Measurements from ENCODE around the gene PRSS2. TPM values are rescaled to one million over a fixed set of nuclear protein-coding genes. Genes with fewer than 3 reads are reported as not detected.

PRSS2 gene
- total RNA-seq, 1 experiment from 2014 or later = not detected

DNA sequence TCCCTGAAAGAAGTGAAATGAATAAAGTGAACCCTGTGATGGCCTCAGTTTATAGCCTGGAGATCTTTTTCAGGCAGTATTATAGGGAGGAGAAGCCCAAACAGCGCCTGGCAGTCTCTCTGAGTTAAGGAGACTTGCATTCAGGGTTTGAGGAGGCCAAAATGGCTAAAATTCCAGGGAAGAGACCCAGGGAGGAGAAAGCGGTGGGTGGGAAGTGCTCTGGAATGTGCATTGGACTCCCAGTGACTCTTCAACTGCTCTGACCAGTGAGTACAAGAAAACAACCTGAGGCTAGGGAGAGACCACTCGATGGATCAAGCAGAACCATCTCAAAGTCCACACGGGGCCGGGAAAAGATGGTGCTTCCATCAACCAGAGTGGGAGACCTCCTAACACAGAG is 48.8 kb downstream of the PRSS2 start:
- no peak for DNase-seq (ENCODE audit: extremely low read depth, low read depth)

DNA sequence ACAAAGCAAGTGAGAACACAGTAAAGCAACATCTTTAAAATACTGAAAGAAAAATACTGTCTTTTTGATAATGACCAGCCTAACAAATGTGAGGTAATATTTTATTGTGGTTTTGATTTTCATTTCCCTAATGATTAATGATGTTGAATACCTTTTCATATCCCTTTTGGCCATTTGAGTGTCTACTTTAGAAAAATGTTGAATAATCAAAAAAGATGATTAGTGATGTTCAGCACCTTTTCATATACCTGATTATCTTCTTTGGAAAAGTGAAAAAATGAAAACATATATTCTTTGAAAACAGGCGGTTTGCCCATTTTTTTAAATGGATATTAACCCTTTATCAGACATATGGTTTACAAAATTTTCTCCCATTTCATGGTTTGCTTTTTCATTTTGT is 51.9 kb downstream of the PRSS2 start:
- DNase-seq (ENCODE audit: extremely low read depth, low read depth) = no peak

Small RNA genes within 50 kb of the gene (small RNA-seq; reads per million reads assigned to genes)
- gene TRBD1 (0 reads per million in 2 experiments), gene TRBJ1-1 (0 reads per million in 2 experiments), gene TRBJ1-2 (0 reads per million in 2 experiments), gene TRBJ1-3 (0 reads per million in 2 experiments), gene TRBJ1-4 (0 reads per million in 2 experiments), gene TRBJ1-5 (0 reads per million in 2 experiments), gene TRBJ1-6 (0 reads per million in 2 experiments), gene TRBJ2-1 (0 reads per million in 2 experiments), gene TRBJ2-2 (0 reads per million in 2 experiments), gene TRBJ2-2P (0 reads per million in 2 experiments), gene TRBJ2-3 (0 reads per million in 2 experiments), gene TRBJ2-4 (0 reads per million in 2 experiments), gene TRBJ2-5 (0 reads per million in 2 experiments), gene TRBJ2-6 (0 reads per million in 2 experiments), gene TRBJ2-7 (0 reads per million in 2 experiments)

Other genes starting within 250 kb of the PRSS2 start
- not detected in 2 replicates for gene PRSS1, start 21.5 kb upstream of the PRSS2 start, total RNA-seq (2014; rRNA removed; shearing (Covaris generic))
- gene EPHB6, start 84.1 kb downstream of the PRSS2 start, total RNA-seq (2014; rRNA removed; shearing (Covaris generic)) = not detected in 2 replicates
- not detected in 2 replicates for gene TRPV6, start 114.8 kb downstream of the PRSS2 start, total RNA-seq (2014; rRNA removed; shearing (Covaris generic))
- not detected in 2 replicates for gene TRPV5, start 162.8 kb downstream of the PRSS2 start, total RNA-seq (2014; rRNA removed; shearing (Covaris generic))
- gene LLCFC1, start 168.5 kb downstream of the PRSS2 start, total RNA-seq (2014; rRNA removed; shearing (Covaris generic)) = not detected in 2 replicates
- gene KEL, start 191.4 kb downstream of the PRSS2 start, total RNA-seq (2014; rRNA removed; shearing (Covaris generic)) = 0.59 TPM in 1 of 2 replicates, not detected in the other